K562 (cell line): ENCODE measurements around the gene LRP6. TPM values are rescaled to one million over a fixed set of nuclear protein-coding genes. Genes with fewer than 3 reads are reported as not detected.

Source experiments
- CBFA2T2 ChIP-seq: fragments of 450-650 bp; conservative IDR thresholded peaks from 2 replicates; pipeline ENCODE4 v1.6.1; 2017; ENCODE audit warnings: mild to moderate bottlenecking
- CCAR2 ChIP-seq: fragments of 200-400 bp; formaldehyde crosslinking; IDR thresholded peaks from 2 replicates; pipeline ENCODE4 v1.6.1; 2017; ENCODE audit warnings: mild to moderate bottlenecking, low read depth, low read length
- E2F3 ChIP-seq: fragments of 250-450 bp; sonication (Bioruptor Pico); IDR thresholded peaks from 2 replicates; pipeline ENCODE4 v1.4.0; 2020; ENCODE audit warnings: mild to moderate bottlenecking
- ELF2 ChIP-seq: fragments of 250-450 bp; sonication (Bioruptor Pico); IDR thresholded peaks from 2 replicates; pipeline ENCODE4 v1.5.0; 2021; ENCODE audit warnings: mild to moderate bottlenecking
- FOSL1 ChIP-seq: fragments of 200-800 bp; sonication (Bioruptor generic); conservative IDR thresholded peaks from 2 replicates; pipeline ENCODE4 v1.6.1; 2016; ENCODE audit warnings: missing genetic modification characterization, missing compliant biosample characterization
- FOXM1 ChIP-seq, 2 experiments: fragments of 450-650 bp in 1 of 2; sonication (generic) in 1 of 2; formaldehyde crosslinking in 1 of 2; IDR thresholded peaks; 2 replicates each; pipeline versions ENCODE4 v1.6.1 to v1.9.0; 2017 to 2022; ENCODE audit warnings: low read depth in 2 of 2, mild to moderate bottlenecking in 2 of 2, missing genetic modification reagents in 1 of 2, moderate library complexity in 1 of 2
- GMEB1 ChIP-seq: fragments of 250-450 bp; sonication (Bioruptor Pico); IDR thresholded peaks from 2 replicates; pipeline ENCODE4 v1.4.0; 2020; ENCODE audit warnings: mild to moderate bottlenecking
- HIVEP1 ChIP-seq: fragments of 250-450 bp; sonication (Bioruptor Pico); IDR thresholded peaks from 2 replicates; pipeline ENCODE4 v1.4.0; 2020; ENCODE audit warnings: mild to moderate bottlenecking
- MCM5 ChIP-seq: fragments of 450-650 bp; IDR thresholded peaks from 2 replicates; pipeline ENCODE4 v1.6.1; 2016; ENCODE audit warnings: low read depth
- NR2C1 ChIP-seq, 2 experiments: fragments of 450-650 bp; IDR thresholded peaks; 2 replicates each; pipeline ENCODE4 v1.6.1; 2017; ENCODE audit warnings: mild to moderate bottlenecking in 2 of 2, antibody characterized with exemption in 1 of 2, inconsistent platforms in 1 of 2, missing compliant biosample characterization in 1 of 2, missing genetic modification characterization in 1 of 2
- PHB ChIP-seq: fragments of 250-450 bp; sonication (Bioruptor Pico); IDR thresholded peaks from 2 replicates; pipeline ENCODE4 v1.5.0; 2021
- RBM34 ChIP-seq: fragments of 200-400 bp; formaldehyde crosslinking; IDR thresholded peaks from 2 replicates; pipeline ENCODE4 v1.6.1; 2018; ENCODE audit warnings: low read length, borderline replicate concordance; ENCODE audit not compliant: insufficient read depth
- RCOR1 ChIP-seq, 2 experiments: IDR thresholded peaks; 2 replicates each; pipeline ENCODE4 v1.6.1; 2012; ENCODE audit warnings: low read depth in 2 of 2, low read length in 2 of 2, borderline replicate concordance in 1 of 2, improper control_type of control experiment in 1 of 2
- SNAPC5 ChIP-seq: fragments of 250-450 bp; sonication (Bioruptor Pico); IDR thresholded peaks from 2 replicates; pipeline ENCODE4 v1.8.0; 2021; ENCODE audit warnings: moderate library complexity, mild to moderate bottlenecking, inconsistent platforms
- SP2 ChIP-seq: IDR thresholded peaks from 2 replicates; pipeline ENCODE4 v1.6.1; 2011; ENCODE audit warnings: mild to moderate bottlenecking, low read depth, low read length, moderate library complexity; ENCODE audit not compliant: poor library complexity, severe bottlenecking; ENCODE audit errors: extremely low read depth
- STAT6 ChIP-seq: sonication (generic); formaldehyde crosslinking; IDR thresholded peaks from 2 replicates; pipeline ENCODE4 v1.8.1; 2023; ENCODE audit warnings: mild to moderate bottlenecking, missing genetic modification reagents
- TAL1 ChIP-seq: fragments of 450-650 bp; IDR thresholded peaks from 2 replicates; pipeline ENCODE4 v1.6.1; 2016; ENCODE audit warnings: mild to moderate bottlenecking
- TEAD2 ChIP-seq: fragments of 450-650 bp; IDR thresholded peaks from 2 replicates; pipeline ENCODE4 v1.6.1; 2016; ENCODE audit warnings: missing genetic modification characterization, control low read depth, missing compliant biosample characterization
- TFAP4 ChIP-seq: sonication (generic); formaldehyde crosslinking; IDR thresholded peaks from 2 replicates; pipeline ENCODE4 v1.8.0; 2022; ENCODE audit warnings: missing genetic modification reagents, mild to moderate bottlenecking, moderate library complexity, borderline replicate concordance
- ZBTB12 ChIP-seq: fragments of 250-450 bp; sonication (Bioruptor Pico); IDR thresholded peaks from 2 replicates; pipeline ENCODE4 v1.4.0; 2020
- ZKSCAN1 ChIP-seq: fragments of 150-350 bp; IDR thresholded peaks from 2 replicates; pipeline ENCODE4 v1.6.1; 2016; ENCODE audit warnings: low read depth, low read length
- ZNF41 ChIP-seq: fragments of 250-450 bp; sonication (Bioruptor Pico); conservative IDR thresholded peaks from 2 replicates; pipeline ENCODE4 v1.4.0; 2020; ENCODE audit warnings: mild to moderate bottlenecking
- polyA plus RNA-seq, 8 experiments: library from polyadenylated mRNA; depleted of rRNA in 4 of 8; stranded (reverse) in 5 of 8; unstranded in 3 of 8; fragments of >200 nt; fragmentation: Nextera tagmentation in 2 of 8; fragmentation: Illumina TruSeq in 1 of 8; extraction: Ambion mirVana in 2 of 8; extraction: Trizol in 1 of 8; gene quantifications; 2 replicates each; pipeline versions ENCODE4 v1.2.1 to v1.2.3, GENCODE V29; 2011 to 2014; ENCODE audit warnings: inconsistent platforms in 1 of 8, missing spikeins in 1 of 8
- total RNA-seq, 7 experiments: library from RNA; depleted of rRNA in 6 of 7; stranded (reverse); fragments of >200 nt in 6 of 7; fragmentation: Illumina TruSeq in 2 of 7; extraction: Trizol in 2 of 7; gene quantifications; 2 replicates each; pipeline versions ENCODE4 v1.2.1 to v1.2.3, GENCODE V29; 2011 to 2021; ENCODE audit warnings: low replicate concordance in 1 of 7

LRP6 gene
- total and polyA plus RNA-seq, 9 of the 15 experiments (the other 6 are each of a cell fraction or from before 2014, with no cell fraction given), result 3.0 to 17.0 (median 10.8) TPM

- TF ChIP-seq CBFA2T2 (peak; percentile 72), SP2 (no peak), PHB (no peak), RBM34 (no peak), STAT6 (CRISPR knock-in tag) (no peak), E2F3 (no peak), CCAR2 (no peak), TEAD2 (tag) (no peak), GMEB1 (CRISPR knock-in tag) (no peak), SNAPC5 (CRISPR knock-in tag) (no peak), TAL1 (peak; percentile 85), FOXM1 (IDR thresholded peaks at IDR 0.05; ENCODE audit: low read depth) (peak; percentile 59; the same call in 1 of the 2 replicates), FOXM1 (CRISPR knock-in tag; IDR thresholded peaks at IDR 0.05; ENCODE audit: low read depth) (no peak), ELF2 (CRISPR knock-in tag) (no peak), ZBTB12 (CRISPR knock-in tag) (no peak), ZKSCAN1 (no peak), TFAP4 (CRISPR knock-in tag) (no peak), HIVEP1 (CRISPR knock-in tag) (no peak), FOSL1 (no peak), MCM5 (no peak), NR2C1 (IDR thresholded peaks at IDR 0.05) (no peak), NR2C1 (tag; IDR thresholded peaks at IDR 0.05) (no peak), ZNF41 (CRISPR knock-in tag) (no peak), RCOR1 (IDR thresholded peaks at IDR 0.05; ENCODE audit: borderline replicate concordance in 1 of 2, low read depth in 2 of 2, low read length in 2 of 2) (peak in 1 of 2 experiments; percentile 43; a peak in 2 of 4 replicates)
Observed at GRCh38 chr12:12190087-12190809, 76.6 kb downstream of the LRP6 start (continued).
